Measurements from ENCODE around the gene STXBP1. TPM values are rescaled to one million over a fixed set of nuclear protein-coding genes. Genes with fewer than 3 reads are reported as not detected.
A peak's percentile ranks its signal among the peaks of the same experiment; 100 is the strongest.

The STXBP1 gene
- total RNA-seq, 2 experiments from 2014 or later, result 12.1 to 17.7 TPM

- H3K9me3 Mint-ChIP-seq, result peaks cover 3% of the 10 kb centered on the region
- ChIA-PET CTCF (interaction anchor here (0.8 to 1.8 kb wide), 3 partner anchors 23 to 158 kb away, joined by 3 to 7 read pairs (median 4); partner anchors contain the start of gene TOR2A), POLR2A (no interaction called here)
- peaks cover 34% of the 10 kb centered on the region for H3K4me1 Mint-ChIP-seq
- H3K27ac Mint-ChIP-seq, result no peak overlapping the region
- peak; percentile 29 for DNase-seq
- no peak overlapping the region for H3K4me3 Mint-ChIP-seq
- peaks cover 2% of the 10 kb centered on the region for H3K36me3 Mint-ChIP-seq (ENCODE audit: low read depth)
- H3K27me3 Mint-ChIP-seq, result no peaks in the 10 kb centered on the region
These were observed 99.2 kb downstream of the STXBP1 start for GRCh38 chr9:127711226-127711701.

- ChIA-PET POLR2A (no interaction called here), CTCF (interaction anchor here (0.9 to 1.8 kb wide), 4 partner anchors 15 to 158 kb away, joined by 3 to 7 read pairs (median 4); partner anchors contain the start of gene TOR2A)
- Mint-ChIP-seq H3K9me3 (peaks cover 3% of the 10 kb centered on the region), H3K4me3 (no peak overlapping the region), H3K36me3 (ENCODE audit: low read depth) (peaks cover 2% of the 10 kb centered on the region), H3K27me3 (no peaks in the 10 kb centered on the region), H3K27ac (no peak overlapping the region), H3K4me1 (peaks cover 34% of the 10 kb centered on the region)
- DNase-seq, result no peak
These were observed 99.8 kb downstream of the STXBP1 start for GRCh38 chr9:127711831-127712274.

- ChIA-PET CTCF (interaction anchor here (0.5 to 1.8 kb wide), 7 partner anchors 14 to 446 kb away, joined by 3 to 7 read pairs (median 3); partner anchors contain the start of gene TOR2A), POLR2A (no interaction called here)
- Mint-ChIP-seq H3K4me3 (no peak overlapping the region), H3K27me3 (no peaks in the 10 kb centered on the region), H3K36me3 (ENCODE audit: low read depth) (peaks cover 2% of the 10 kb centered on the region), H3K9me3 (peaks cover 3% of the 10 kb centered on the region), H3K4me1 (peaks cover 34% of the 10 kb centered on the region), H3K27ac (no peak overlapping the region)
- DNase-seq, result no peak
These were observed 100.3 kb downstream of the STXBP1 start for GRCh38 chr9:127712371-127712770.

- Mint-ChIP-seq H3K9me3 (peaks cover 3% of the 10 kb centered on the region), H3K36me3 (ENCODE audit: low read depth) (peaks cover 2% of the 10 kb centered on the region), H3K4me1 (peaks cover 29% of the 10 kb centered on the region), H3K27me3 (no peaks in the 10 kb centered on the region), H3K27ac (no peak overlapping the region), H3K4me3 (no peak overlapping the region)
- CTCF ChIA-PET, result interaction anchor here (0.5 to 1.6 kb wide), 5 partner anchors 14 to 445 kb away, joined by 3 to 4 read pairs (median 3); no protein-coding TSS in a partner anchor
- DNase-seq, result no peak
- POLR2A ChIA-PET, result no interaction called here
These were observed 100.8 kb downstream of the STXBP1 start for GRCh38 chr9:127712867-127713266.

GRCh38 chr9:127714020-127714750 lies 102.1 kb downstream of the STXBP1 start:
- no peaks in the 10 kb centered on the region for H3K27me3 Mint-ChIP-seq
- H3K27ac Mint-ChIP-seq, result peak overlapping the region; percentile 31
- H3K9me3 Mint-ChIP-seq, result no peaks in the 10 kb centered on the region
- no peak for DNase-seq
- H3K36me3 Mint-ChIP-seq (ENCODE audit: low read depth), result peaks cover 2% of the 10 kb centered on the region
- POLR2A ChIA-PET, result no interaction called here
- CTCF ChIA-PET, result interaction anchor here (1.6 to 3.6 kb wide), 6 partner anchors 9 to 207 kb away, joined by 3 to 31 read pairs (median 5); partner anchors contain the start of gene TOR2A
- peak overlapping the region; percentile 63 for H3K4me3 Mint-ChIP-seq
- peaks cover 29% of the 10 kb centered on the region for H3K4me1 Mint-ChIP-seq

GRCh38 chr9:127714951-127715469 lies 102.9 kb downstream of the STXBP1 start:
- ChIA-PET CTCF (interaction anchor here (0.5 to 3.6 kb wide), 6 partner anchors 10 to 155 kb away, joined by 3 to 31 read pairs (median 6); partner anchors contain the start of gene TOR2A), POLR2A (no interaction called here)
- DNase-seq, result peak; percentile 21
- H3K4me3 Mint-ChIP-seq, result peak overlapping the region; percentile 90
- no peaks in the 10 kb centered on the region for H3K27me3 Mint-ChIP-seq
- H3K27ac Mint-ChIP-seq, result peak overlapping the region; percentile 88
- H3K4me1 Mint-ChIP-seq, result peaks cover 38% of the 10 kb centered on the region
- H3K9me3 Mint-ChIP-seq, result no peaks in the 10 kb centered on the region
- peaks cover 2% of the 10 kb centered on the region for H3K36me3 Mint-ChIP-seq (ENCODE audit: low read depth)

GRCh38 chr9:127715470-127716337 lies 103.6 kb downstream of the STXBP1 start, which contains the start of the genes PTRH1 and TTC16:
TSS of gene PTRH1 (minus strand) at chr9:127715663. CDS start at chr9:127715639, 24 bp downstream.
TSS of gene TTC16 (plus strand) at chr9:127716079. CDS start at chr9:127716146, 67 bp downstream.
- DNase-seq, result peak; percentile 98
- ChIA-PET POLR2A (no interaction called here), CTCF (interaction anchor here (0.5 to 3.6 kb wide), 6 partner anchors 10 to 206 kb away, joined by 3 to 31 read pairs (median 6); partner anchors contain the start of gene TOR2A)
- Mint-ChIP-seq H3K27me3 (no peaks in the 10 kb centered on the region), H3K27ac (peak within 1 kb of the TSS; percentile 88), H3K9me3 (no peaks in the 10 kb centered on the region), H3K4me3 (peak within 1 kb of the TSS; percentile 90), H3K36me3 (ENCODE audit: low read depth) (peaks cover 2% of the 10 kb centered on the region), H3K4me1 (peaks cover 36% of the 10 kb centered on the region)

- H3K4me1 Mint-ChIP-seq, result peaks cover 33% of the 10 kb centered on the region
- H3K4me3 Mint-ChIP-seq, result peak overlapping the region; percentile 90
- H3K36me3 Mint-ChIP-seq (ENCODE audit: low read depth), result peaks cover 2% of the 10 kb centered on the region
- no peaks in the 10 kb centered on the region for H3K27me3 Mint-ChIP-seq
- ChIA-PET POLR2A (no interaction called here), CTCF (interaction anchor here (1.1 to 3.6 kb wide), 4 partner anchors 10 to 205 kb away, joined by 3 to 31 read pairs (median 6); partner anchors contain the start of gene TOR2A)
- no peaks in the 10 kb centered on the region for H3K9me3 Mint-ChIP-seq
- no peak for DNase-seq
- peak overlapping the region; percentile 88 for H3K27ac Mint-ChIP-seq
These were observed 104.3 kb downstream of the STXBP1 start for GRCh38 chr9:127716412-127716811.

GRCh38 chr9:127717766-127718165 lies 105.7 kb downstream of the STXBP1 start:
- H3K27me3 Mint-ChIP-seq, result no peaks in the 10 kb centered on the region
- ChIA-PET POLR2A (no interaction called here), CTCF (interaction anchor here (1.0 to 2.5 kb wide), 2 partner anchors 8 to 152 kb away, joined by 3 to 5 read pairs; no protein-coding TSS in a partner anchor)
- no peak overlapping the region for H3K27ac Mint-ChIP-seq
- DNase-seq, result no peak
- peaks cover 2% of the 10 kb centered on the region for H3K36me3 Mint-ChIP-seq (ENCODE audit: low read depth)
- peaks cover 30% of the 10 kb centered on the region for H3K4me1 Mint-ChIP-seq
- H3K9me3 Mint-ChIP-seq, result no peaks in the 10 kb centered on the region
- no peak overlapping the region for H3K4me3 Mint-ChIP-seq

GRCh38 chr9:127720031-127720864 lies 108.2 kb downstream of the STXBP1 start:
- Mint-ChIP-seq H3K4me3 (peak overlapping the region; percentile 23), H3K27me3 (no peaks in the 10 kb centered on the region), H3K9me3 (no peaks in the 10 kb centered on the region), H3K27ac (peak overlapping the region; percentile 86), H3K4me1 (peaks cover 29% of the 10 kb centered on the region), H3K36me3 (ENCODE audit: low read depth) (peaks cover 2% of the 10 kb centered on the region)
- DNase-seq, result peak; percentile 17
- ChIA-PET POLR2A (interaction anchor here (0.6 kb wide), 1 partner anchor 91 kb away, joined by 3 read pairs; no protein-coding TSS in a partner anchor), CTCF (interaction anchor here (2.3 kb wide), 1 partner anchor 15 kb away, joined by 11 read pairs; the partner anchor contains the start of gene TOR2A)

GRCh38 chr9:127720865-127721227 lies 108.8 kb downstream of the STXBP1 start:
- Mint-ChIP-seq H3K9me3 (no peaks in the 10 kb centered on the region), H3K27ac (peak overlapping the region; percentile 50), H3K36me3 (ENCODE audit: low read depth) (no peaks in the 10 kb centered on the region), H3K4me1 (peaks cover 26% of the 10 kb centered on the region), H3K27me3 (no peaks in the 10 kb centered on the region), H3K4me3 (no peak overlapping the region)
- CTCF ChIA-PET, result interaction anchor here (2.3 kb wide), 1 partner anchor 14 kb away, joined by 11 read pairs; the partner anchor contains the start of gene TOR2A
- POLR2A ChIA-PET, result no interaction called here
- no peak for DNase-seq

Measured in activated CD4-positive, alpha-beta T cell treated with anti-CD3 and anti-CD28 coated beads, Interleukin-2, amount 10 ng/mL, durations not matched to agents 7 days and 5 days (primary cell).